ENCODE results near the gene TIAM1. TPM values are rescaled to one million over a fixed set of nuclear protein-coding genes. Genes with fewer than 3 reads are reported as not detected.

The TIAM1 gene
- total and polyA plus RNA-seq, 2 of the 8 experiments (the other 6 are each of a cell fraction or from before 2014, with no cell fraction given), result 10.1 to 30.7 TPM

- CTCF ChIA-PET (ENCODE audit: partially characterized antibody), result interaction anchor here (1.1 to 1.9 kb wide), 4 partner anchors 9 to 53 kb away, joined by 3 to 6 read pairs (median 4); no protein-coding TSS in a partner anchor
- no peaks in the 10 kb centered on the region for H3K79me1 ChIP-seq (ENCODE audit: low read depth, low read length)
- peaks cover 0 to 4% (median 1%) of the 10 kb centered on the region in 4 experiments; a peak in 2 of 8 replicates for H3K36me3 ChIP-seq (ENCODE audit: control insufficient read depth in 2 of 4, insufficient read depth in 4 of 4, low read length in 3 of 4)
- TF ChIP-seq ASH2L (IDR thresholded peaks at IDR 0.05; ENCODE audit: low read length) (no peak), CHD1 (IDR thresholded peaks at IDR 0.05; ENCODE audit: low read depth, low read length) (no peak), TAF7 (optimal IDR thresholded peaks at IDR 0.05; ENCODE audit: borderline replicate concordance, low read depth, low read length) (no peak), BCL11A (IDR thresholded peaks at IDR 0.05; ENCODE audit: low read depth in 2 of 2, low read length in 2 of 2) (no peak), POLR2AphosphoS5 (IDR thresholded peaks at IDR 0.05; ENCODE audit: low read depth, low read length) (no peak), KDM5A (IDR thresholded peaks at IDR 0.05; ENCODE audit: low read length) (no peak), TCF12 (IDR thresholded peaks at IDR 0.05; ENCODE audit: low read depth, low read length) (no peak), CHD2 (IDR thresholded peaks at IDR 0.05; ENCODE audit: low read length) (no peak)
- TF ChIP-seq, protein P1, sequence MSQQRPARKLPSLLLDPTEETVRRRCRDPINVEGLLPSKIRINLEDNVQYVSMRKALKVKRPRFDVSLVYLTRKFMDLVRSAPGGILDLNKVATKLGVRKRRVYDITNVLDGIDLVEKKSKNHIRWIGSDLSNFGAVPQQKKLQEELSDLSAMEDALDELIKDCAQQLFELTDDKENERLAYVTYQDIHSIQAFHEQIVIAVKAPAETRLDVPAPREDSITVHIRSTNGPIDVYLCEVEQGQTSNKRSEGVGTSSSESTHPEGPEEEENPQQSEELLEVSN (IDR thresholded peaks at IDR 0.05), result no peak
Observed at GRCh38 chr21:31151156-31152045, 192.7 kb downstream of the TIAM1 start.

More at GRCh38 chr21:31151156-31152045, 192.7 kb downstream of the TIAM1 start:
- Histone ChIP-seq H3K14ac (ENCODE audit: insufficient read length) (no peak overlapping the region), H3K9me3 (ENCODE audit: insufficient read depth in 2 of 2, low read depth in 1 of 2, low read length in 1 of 2) (peaks cover 3 to 4% of the 10 kb centered on the region in 2 experiments; a peak in 2 of 4 replicates), H3K4me2 (ENCODE audit: insufficient read depth in 1 of 2, low read depth in 2 of 2, low read length in 2 of 2) (no peak overlapping the region), H3K23ac (ENCODE audit: insufficient read length) (no peak overlapping the region), H3K18ac (ENCODE audit: extremely low read depth, low read length) (no peak overlapping the region), H4K5ac (ENCODE audit: insufficient read length, low read depth, low read length) (no peak overlapping the region), H2BK12ac (ENCODE audit: low read depth, low read length) (no peak overlapping the region), H3K4me1 (replicated peaks in 1 of 4; ENCODE audit: control insufficient read depth in 3 of 4, insufficient read depth in 4 of 4, low read length in 3 of 4) (no peaks in the 10 kb centered on the region; a peak in 1 of 7 replicates), H2BK5ac (ENCODE audit: low read depth, low read length) (no peak overlapping the region), H3K4ac (replicated peaks; ENCODE audit: insufficient read length, low read depth, low read length) (no peak overlapping the region), H4K91ac (replicated peaks; ENCODE audit: insufficient read length, low read length) (no peak overlapping the region), H3K79me2 (ENCODE audit: control insufficient read depth in 1 of 2, insufficient read depth in 2 of 2, low read length in 2 of 2) (no peaks in the 10 kb centered on the region), H3K56ac (replicated peaks; ENCODE audit: insufficient read length, low read depth, low read length) (no peak overlapping the region), H2BK120ac (replicated peaks; ENCODE audit: low read depth, low read length) (no peak overlapping the region), H2AFZ (ENCODE audit: low read length) (no peak overlapping the region), H3K23me2 (ENCODE audit: low read depth, low read length) (no peaks in the 10 kb centered on the region), H3K27ac (ENCODE audit: low read depth, low read length) (no peak overlapping the region), H3K4me3 (ENCODE audit: extremely low read depth in 1 of 4, insufficient read depth in 2 of 4, low read depth in 3 of 4, low read length in 4 of 4) (no peak overlapping the region), H4K20me1 (replicated peaks in 1 of 2; ENCODE audit: control insufficient read depth in 1 of 2, insufficient read depth in 2 of 2, low read length in 2 of 2) (no peaks in the 10 kb centered on the region), H4K8ac (ENCODE audit: extremely low read depth, insufficient read depth, low read length) (no peak overlapping the region), H2AK5ac (ENCODE audit: low read depth, low read length) (no peak overlapping the region), H2BK15ac (ENCODE audit: low read length) (no peak overlapping the region), H3K27me3 (replicated peaks in 1 of 4; ENCODE audit: control insufficient read depth in 3 of 4, extremely low read depth in 1 of 4, insufficient read depth in 3 of 4, low read length in 3 of 4) (no peaks in the 10 kb centered on the region), H3K9ac (replicated peaks in 1 of 4; ENCODE audit: extremely low read depth in 1 of 4, low read depth in 3 of 4, low read length in 3 of 4) (no peak overlapping the region), H2BK20ac (ENCODE audit: low read length) (no peak overlapping the region)
- DNase-seq (ENCODE audit: low read depth in 1 of 2, low spot score in 2 of 2) (no peak), FAIRE-seq (no peak)
- WGBS, 2 experiments (ENCODE audit: extremely low coverage in 1 of 2, insufficient coverage in 1 of 2, insufficient read length in 1 of 2, insufficient replicate concordance in 2 of 2, low coverage in 1 of 2, low lambda C conversion rate in 2 of 2, missing lambda C conversion rate in 1 of 2), result 79% methylated on average over 7 of the region's 7 CpGs; no CpG with 5 or more reads in 1 of the 2 experiments
- POLR2A ChIA-PET (ENCODE audit: partially characterized antibody), result no interaction called here
